Activated CD8-positive, alpha-beta memory T cell treated with anti-CD3 and anti-CD28 coated beads, Interleukin-2, amount 50 U/mL, for 1 hour (primary cell): Measurements from ENCODE around the gene TMEM138.
"Not testable (repeated sequence)": the region's sequence is repeated elsewhere in the genome, so short reads cannot be mapped to it uniquely, and the experiment has no call there.

Experiments
- DNase-seq: peaks from one replicate; pipeline ENCODE4 v3.0.0-alpha.2; 2020; ENCODE audit errors: extremely low read depth

The TMEM138 gene

GRCh38 chr11:61364012-61364675 is 2.0 kb downstream of the TMEM138 start:
- no peak for DNase-seq

GRCh38 chr11:61367406-61367805 is 5.2 kb downstream of the TMEM138 start:
- DNase-seq = no peak

DNA sequence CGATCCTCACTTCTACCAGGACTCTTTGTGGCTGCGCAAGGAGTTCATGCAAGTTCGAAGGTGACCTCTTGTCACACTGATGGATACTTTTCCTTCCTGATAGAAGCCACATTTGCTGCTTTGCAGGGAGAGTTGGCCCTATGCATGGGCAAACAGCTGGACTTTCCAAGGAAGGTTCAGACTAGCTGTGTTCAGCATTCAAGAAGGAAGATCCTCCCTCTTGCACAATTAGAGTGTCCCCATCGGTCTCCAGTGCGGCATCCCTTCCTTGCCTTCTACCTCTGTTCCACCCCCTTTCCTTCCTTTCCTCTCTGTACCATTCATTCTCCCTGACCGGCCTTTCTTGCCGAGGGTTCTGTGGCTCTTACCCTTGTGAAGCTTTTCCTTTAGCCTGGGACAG is 6.5 kb downstream of the TMEM138 start:
- no peak for DNase-seq

DNA sequence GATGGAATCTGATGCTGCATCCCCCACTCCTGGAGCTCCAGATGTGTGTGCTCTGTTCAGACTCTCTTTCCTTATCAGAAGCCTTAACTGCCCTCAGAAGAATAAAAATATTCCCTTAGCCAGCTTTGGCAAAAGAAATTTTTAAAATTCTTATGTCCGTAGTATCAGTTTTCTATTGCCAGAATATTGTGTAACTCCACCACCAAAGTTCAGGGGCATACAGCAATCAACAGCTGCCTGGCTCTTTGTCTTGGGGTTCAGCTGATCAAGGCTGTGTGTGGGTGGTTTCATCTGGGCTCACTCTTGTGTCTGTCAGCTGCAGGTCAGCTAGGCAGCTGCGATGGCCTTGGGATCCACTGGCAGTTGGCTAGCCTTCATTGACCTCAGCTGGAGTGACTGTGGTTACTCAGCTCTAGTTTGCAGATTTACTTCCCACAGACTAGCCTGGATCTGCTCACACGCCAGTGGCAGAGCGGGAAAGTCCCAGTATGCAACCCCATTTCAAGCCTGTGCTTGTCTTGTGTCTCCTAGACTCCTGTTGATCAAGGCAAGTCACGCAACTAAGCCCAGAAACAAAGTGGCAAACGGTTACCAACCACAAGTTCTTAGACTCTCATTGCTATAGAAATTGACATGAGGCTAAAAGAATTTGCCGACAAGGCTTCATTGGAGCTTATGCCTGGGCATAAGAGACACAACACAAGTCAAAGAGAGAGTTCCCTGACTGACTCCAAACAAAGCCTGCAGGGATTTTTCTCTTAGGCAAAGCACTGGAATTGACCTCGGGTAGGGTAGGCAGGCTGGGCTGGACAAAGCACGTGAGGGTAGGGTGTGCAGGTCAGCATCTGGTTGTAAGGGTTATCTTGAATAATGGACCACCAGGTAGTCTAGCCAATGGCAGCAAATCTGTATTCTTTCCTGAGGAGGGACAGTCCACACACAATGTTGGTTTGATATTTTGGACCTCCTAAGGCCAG is 7.5 kb downstream of the TMEM138 start:
- no peak for DNase-seq

DNA sequence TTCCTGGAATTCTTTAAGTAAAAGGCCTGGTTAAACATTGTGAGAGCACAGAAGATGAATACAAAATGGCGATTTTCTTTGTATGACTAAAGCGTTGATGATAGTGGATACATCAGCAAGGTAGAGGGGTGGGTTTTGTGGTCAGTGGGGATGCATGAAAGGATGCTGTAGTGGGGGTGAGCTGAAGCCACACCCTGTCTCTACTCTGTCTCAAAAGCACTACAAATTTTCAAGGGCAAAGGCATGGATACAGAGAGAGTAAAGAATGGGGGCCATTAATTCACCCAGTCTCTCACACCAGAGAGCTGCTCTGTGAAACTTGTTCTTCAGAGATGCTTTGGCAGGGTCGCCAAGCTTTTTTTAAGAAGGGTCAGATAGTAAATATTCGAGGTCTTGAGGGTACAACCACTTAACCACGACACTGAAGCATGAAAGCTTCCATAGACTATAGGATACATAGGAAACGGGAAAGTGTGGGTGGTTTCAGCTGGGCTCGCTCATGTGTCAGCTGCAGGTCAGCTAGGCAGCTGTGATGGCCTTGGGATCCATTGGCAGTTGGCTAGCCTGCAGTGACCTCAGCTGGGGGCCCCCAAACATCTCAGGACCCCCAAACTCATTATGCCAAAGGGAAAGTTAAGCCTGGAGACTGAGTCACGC is 8.3 kb downstream of the TMEM138 start:
- no peak for DNase-seq

- DNase-seq = no peak
Observed at GRCh38 chr11:61372659-61373420, 10.7 kb downstream of the TMEM138 start.

DNA sequence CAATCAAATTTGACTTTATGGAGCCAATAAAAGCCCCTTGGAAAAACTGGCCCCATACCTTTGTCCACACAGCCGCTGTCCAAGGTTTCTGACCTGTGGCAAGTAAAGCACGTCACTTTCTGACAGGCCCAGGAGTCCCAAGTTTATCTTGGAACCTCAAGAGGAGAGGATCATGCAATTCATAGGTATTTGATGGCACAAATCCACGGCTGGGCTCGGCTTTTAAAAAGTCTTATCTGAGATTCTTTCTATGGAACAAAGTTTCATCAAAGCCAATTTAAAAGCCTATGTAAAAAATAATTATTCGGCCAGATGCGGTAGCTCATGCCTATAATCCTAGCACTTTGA is 13.6 kb downstream of the TMEM138 start:
- no peak for DNase-seq

DNA sequence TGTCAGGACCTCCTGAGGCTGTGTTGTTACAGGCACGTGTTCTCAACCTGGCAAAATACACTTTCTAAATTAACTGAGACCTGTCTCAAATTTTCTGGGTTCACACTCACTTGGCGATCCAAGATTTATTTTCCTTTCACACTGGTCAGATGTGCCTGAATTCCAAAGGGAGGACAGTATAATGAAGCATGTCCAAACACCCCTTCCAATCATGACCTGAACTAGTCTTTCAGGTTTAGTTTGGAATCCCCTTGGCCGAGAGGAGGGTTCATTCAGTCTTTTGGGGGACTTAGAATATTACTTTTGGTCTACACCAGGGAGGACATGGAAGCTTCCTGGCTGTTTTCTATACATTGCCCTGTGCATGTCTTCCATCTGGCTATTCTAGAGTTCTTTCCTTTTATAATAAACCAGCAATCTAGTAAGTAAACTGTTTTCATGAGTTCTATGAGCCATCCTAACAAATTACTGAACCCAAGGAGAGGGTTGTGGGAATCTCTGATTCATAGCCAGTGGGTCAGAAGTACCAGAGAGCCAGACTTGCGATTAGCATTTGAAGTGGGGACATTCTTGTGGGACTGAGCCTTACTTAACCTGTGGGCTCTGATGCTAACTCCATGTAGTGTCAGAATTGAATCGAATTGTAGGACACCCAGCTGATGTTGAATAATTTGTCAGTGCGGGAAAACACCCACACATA is 15.4 kb downstream of the TMEM138 start:
- no peak for DNase-seq

- DNase-seq = no peak
Observed at GRCh38 chr11:61378713-61379313, 16.6 kb downstream of the TMEM138 start.

- no peak for DNase-seq
Observed at GRCh38 chr11:61380884-61381283, 18.7 kb downstream of the TMEM138 start.

GRCh38 chr11:61383859-61384258 is 21.7 kb downstream of the TMEM138 start:
- not testable (repeated sequence) for DNase-seq

- DNase-seq = no peak
Observed at GRCh38 chr11:61384271-61385242, 22.4 kb downstream of the TMEM138 start.

GRCh38 chr11:61390161-61390560 is 28.0 kb downstream of the TMEM138 start:
- DNase-seq = no peak

GRCh38 chr11:61392981-61393595 is 30.9 kb downstream of the TMEM138 start:
- no peak for DNase-seq

DNA sequence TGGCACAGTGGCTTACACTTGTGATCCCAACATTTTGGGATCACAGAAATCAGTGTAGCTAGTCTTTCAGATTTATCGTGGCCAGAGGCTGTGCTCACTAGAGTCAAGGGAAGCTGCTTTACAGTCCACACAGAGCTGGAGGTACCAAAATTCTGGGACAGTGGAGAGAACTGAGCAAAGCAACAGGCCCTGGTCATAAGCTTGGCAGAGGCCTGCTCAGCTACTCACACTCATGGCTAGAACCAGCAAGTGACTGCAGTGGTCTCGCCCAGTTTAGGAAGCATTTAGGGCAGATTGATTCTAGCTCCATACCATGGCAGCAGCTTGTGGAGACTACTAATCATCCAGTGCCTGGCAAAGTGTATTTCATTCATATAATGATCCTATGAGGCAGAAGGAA is 39.0 kb downstream of the TMEM138 start:
- DNase-seq = no peak

GRCh38 chr11:61401573-61401972 is 39.4 kb downstream of the TMEM138 start:
- DNase-seq = no peak

GRCh38 chr11:61403658-61404057 is 41.5 kb downstream of the TMEM138 start:
- DNase-seq = no peak

GRCh38 chr11:61404103-61404502 is 41.9 kb downstream of the TMEM138 start:
- no peak for DNase-seq

- no peak for DNase-seq
Observed at GRCh38 chr11:61404641-61405040, 42.5 kb downstream of the TMEM138 start.
